ENCODE measurements around the gene EYA2. TPM values are rescaled to one million over a fixed set of nuclear protein-coding genes. Genes with fewer than 3 reads are reported as not detected.

Gene EYA2
- total and polyA plus RNA-seq, 4 donors = 0.17 to 0.54 (median 0.23) TPM; not detected in 1

GRCh38 chr20:46936415-46937156, 41.9 kb downstream of the EYA2 start:
- no peak for DNase-seq (ENCODE audit: low spot score)
- Histone ChIP-seq H3K27me3 (ENCODE audit: control insufficient read depth in 4 of 4, insufficient read depth in 4 of 4, low read length in 3 of 4) (no peaks in the 10 kb centered on the region), H3K9ac (ENCODE audit: low read depth in 1 of 2, low read length in 2 of 2) (no peak overlapping the region), H3K36me3 (ENCODE audit: control insufficient read depth in 4 of 4, insufficient read depth in 3 of 4, low read depth in 1 of 4, low read length in 3 of 4) (no peaks in the 10 kb centered on the region), H3K4me1 (ENCODE audit: control insufficient read depth in 4 of 4, insufficient read depth in 4 of 4, low read length in 3 of 4) (no peaks in the 10 kb centered on the region), H3K4me3 (ENCODE audit: low read depth in 1 of 3, low read length in 3 of 3) (no peak overlapping the region), H3K27ac (ENCODE audit: low read depth in 1 of 2, low read length in 2 of 2) (no peak overlapping the region), H3K9me3 (ENCODE audit: control insufficient read depth in 4 of 4, low read length in 3 of 4) (no peaks in the 10 kb centered on the region)
- 82% methylated on average over 18 of the region's 18 CpGs for WGBS
- no peak for TF ChIP-seq FOXA1 (IDR thresholded peaks at IDR 0.05)

GRCh38 chr20:46937157-46937523, 42.5 kb downstream of the EYA2 start:
- no peaks in the 10 kb centered on the region for H3K4me1 ChIP-seq (ENCODE audit: control insufficient read depth in 4 of 4, insufficient read depth in 4 of 4, low read length in 3 of 4)
- TF ChIP-seq SP1 (IDR thresholded peaks at IDR 0.05) (no peak), TAF1 (conservative IDR thresholded peaks at IDR 0.05) (no peak), REST (IDR thresholded peaks at IDR 0.05) (no peak), FOXA1 (IDR thresholded peaks at IDR 0.05) (no peak), HNF4A (conservative IDR thresholded peaks at IDR 0.05) (no peak), HNF4G (IDR thresholded peaks at IDR 0.05) (no peak), ATF3 (IDR thresholded peaks at IDR 0.05) (no peak), NR2F2 (IDR thresholded peaks at IDR 0.05) (no peak)
- H3K9ac ChIP-seq (ENCODE audit: low read depth in 1 of 2, low read length in 2 of 2) = no peak overlapping the region
- 84% methylated on average over 4 of the region's 4 CpGs for WGBS
- no peak overlapping the region for H3K4me3 ChIP-seq (ENCODE audit: low read depth in 1 of 3, low read length in 3 of 3)
- no peaks in the 10 kb centered on the region for H3K36me3 ChIP-seq (ENCODE audit: control insufficient read depth in 4 of 4, insufficient read depth in 3 of 4, low read depth in 1 of 4, low read length in 3 of 4)
- H3K27me3 ChIP-seq (ENCODE audit: control insufficient read depth in 4 of 4, insufficient read depth in 4 of 4, low read length in 3 of 4) = no peaks in the 10 kb centered on the region
- no peaks in the 10 kb centered on the region for H3K9me3 ChIP-seq (ENCODE audit: control insufficient read depth in 4 of 4, low read length in 3 of 4)
- DNase-seq (ENCODE audit: low spot score) = no peak
- no peak overlapping the region for H3K27ac ChIP-seq (ENCODE audit: low read depth in 1 of 2, low read length in 2 of 2)

- WGBS = 82% methylated on average over 7 of the region's 7 CpGs
- Histone ChIP-seq H3K4me3 (ENCODE audit: low read depth in 1 of 3, low read length in 3 of 3) (no peak overlapping the region), H3K4me1 (ENCODE audit: control insufficient read depth in 4 of 4, insufficient read depth in 4 of 4, low read length in 3 of 4) (no peaks in the 10 kb centered on the region), H3K9ac (ENCODE audit: low read depth in 1 of 2, low read length in 2 of 2) (no peak overlapping the region), H3K36me3 (ENCODE audit: control insufficient read depth in 4 of 4, insufficient read depth in 3 of 4, low read depth in 1 of 4, low read length in 3 of 4) (no peaks in the 10 kb centered on the region), H3K27ac (ENCODE audit: low read depth in 1 of 2, low read length in 2 of 2) (no peak overlapping the region), H3K27me3 (ENCODE audit: control insufficient read depth in 4 of 4, insufficient read depth in 4 of 4, low read length in 3 of 4) (no peaks in the 10 kb centered on the region), H3K9me3 (ENCODE audit: control insufficient read depth in 4 of 4, low read length in 3 of 4) (no peaks in the 10 kb centered on the region)
- TF ChIP-seq HNF4A (conservative IDR thresholded peaks at IDR 0.05) (no peak), FOXA1 (IDR thresholded peaks at IDR 0.05) (no peak), FOXA2 (IDR thresholded peaks at IDR 0.05) (no peak), REST (IDR thresholded peaks at IDR 0.05) (no peak), JUND (IDR thresholded peaks at IDR 0.05) (no peak), RAD21 (IDR thresholded peaks at IDR 0.05) (no peak), CTCF (IDR thresholded peaks at IDR 0.05; ENCODE audit: low read depth, low read length, missing input control) (no peak), YY1 (IDR thresholded peaks at IDR 0.05) (no peak), HNF4G (IDR thresholded peaks at IDR 0.05) (no peak), TAF1 (conservative IDR thresholded peaks at IDR 0.05) (no peak), RXRA (IDR thresholded peaks at IDR 0.05) (no peak), ZBTB33 (IDR thresholded peaks at IDR 0.05) (no peak), NR2F2 (IDR thresholded peaks at IDR 0.05) (no peak)
- DNase-seq (ENCODE audit: low spot score) = no peak
Measured at GRCh38 chr20:46937533-46938226, 43.0 kb downstream of the EYA2 start.
